ENCODE measurements around the gene AGBL4. TPM values are rescaled to one million over a fixed set of nuclear protein-coding genes. Genes with fewer than 3 reads are reported as not detected.

The AGBL4 gene
- total RNA-seq, 1 donor from 2014 or later, result 2.1 TPM

DNA sequence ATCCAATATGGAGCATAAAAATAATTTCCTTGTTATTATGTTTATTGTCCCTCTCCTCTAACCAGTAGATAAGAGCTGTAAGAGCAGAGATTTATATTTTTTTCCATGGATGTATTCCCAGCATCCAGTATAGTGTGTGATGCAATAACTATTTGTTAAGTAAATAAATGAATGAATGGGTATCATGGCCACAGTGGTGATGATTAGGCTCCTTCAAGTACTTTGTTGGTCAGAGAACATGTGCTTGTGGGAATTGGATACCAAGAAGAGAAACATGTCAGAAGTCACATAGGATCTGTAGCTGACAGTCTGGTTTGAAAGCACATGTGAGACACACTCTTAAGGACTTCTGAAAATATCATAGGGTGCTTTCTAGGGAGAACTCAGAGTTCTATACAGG lies 588.5 kb downstream of the AGBL4 start:
- TF ChIP-seq, protein P1, sequence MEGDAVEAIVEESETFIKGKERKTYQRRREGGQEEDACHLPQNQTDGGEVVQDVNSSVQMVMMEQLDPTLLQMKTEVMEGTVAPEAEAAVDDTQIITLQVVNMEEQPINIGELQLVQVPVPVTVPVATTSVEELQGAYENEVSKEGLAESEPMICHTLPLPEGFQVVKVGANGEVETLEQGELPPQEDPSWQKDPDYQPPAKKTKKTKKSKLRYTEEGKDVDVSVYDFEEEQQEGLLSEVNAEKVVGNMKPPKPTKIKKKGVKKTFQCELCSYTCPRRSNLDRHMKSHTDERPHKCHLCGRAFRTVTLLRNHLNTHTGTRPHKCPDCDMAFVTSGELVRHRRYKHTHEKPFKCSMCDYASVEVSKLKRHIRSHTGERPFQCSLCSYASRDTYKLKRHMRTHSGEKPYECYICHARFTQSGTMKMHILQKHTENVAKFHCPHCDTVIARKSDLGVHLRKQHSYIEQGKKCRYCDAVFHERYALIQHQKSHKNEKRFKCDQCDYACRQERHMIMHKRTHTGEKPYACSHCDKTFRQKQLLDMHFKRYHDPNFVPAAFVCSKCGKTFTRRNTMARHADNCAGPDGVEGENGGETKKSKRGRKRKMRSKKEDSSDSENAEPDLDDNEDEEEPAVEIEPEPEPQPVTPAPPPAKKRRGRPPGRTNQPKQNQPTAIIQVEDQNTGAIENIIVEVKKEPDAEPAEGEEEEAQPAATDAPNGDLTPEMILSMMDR (IDR thresholded peaks at IDR 0.05), result no peak
- H3K9me3 ChIP-seq, result no peaks in the 10 kb centered on the region
- intact Hi-C loops (cut with DNase I), result no loop called here
- H3K27ac ChIP-seq, result no peak overlapping the region
- no peaks in the 10 kb centered on the region for H3K4me1 ChIP-seq
- H3K36me3 ChIP-seq, result no peaks in the 10 kb centered on the region
- ATAC-seq (no peak), DNase-seq (no peak)
- H3K4me3 ChIP-seq, result no peak overlapping the region
- no peaks in the 10 kb centered on the region for H3K27me3 ChIP-seq (ENCODE audit: low read depth)

DNA sequence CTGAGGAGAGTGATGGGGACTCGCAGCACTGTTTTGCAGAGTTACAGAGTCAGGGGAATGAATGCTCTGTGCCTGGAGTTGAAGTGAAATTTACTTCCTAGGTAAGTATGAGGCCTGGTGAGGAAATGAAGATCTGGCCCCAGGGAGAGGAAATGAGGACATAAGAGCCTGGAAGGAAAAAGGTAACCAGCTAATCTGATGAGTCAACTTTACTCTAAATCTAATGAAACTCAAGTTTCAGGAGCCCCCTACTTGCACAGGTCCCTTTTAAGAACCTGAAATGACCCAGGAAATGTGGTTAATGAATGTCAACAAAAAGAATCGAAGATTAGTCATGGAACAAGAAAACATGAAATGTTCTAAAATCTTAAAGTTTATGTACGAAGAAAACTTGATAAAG lies 599.0 kb downstream of the AGBL4 start:
- Histone ChIP-seq H3K9me3 (no peaks in the 10 kb centered on the region), H3K36me3 (no peaks in the 10 kb centered on the region), H3K27me3 (ENCODE audit: low read depth) (no peaks in the 10 kb centered on the region), H3K4me3 (no peak overlapping the region), H3K27ac (no peak overlapping the region), H3K4me1 (no peaks in the 10 kb centered on the region)
- ATAC-seq (no peak), DNase-seq (no peak)
- TF ChIP-seq, protein P1 (IDR thresholded peaks at IDR 0.05), result no peak
- intact Hi-C loops (cut with DNase I), result no loop called here

DNA sequence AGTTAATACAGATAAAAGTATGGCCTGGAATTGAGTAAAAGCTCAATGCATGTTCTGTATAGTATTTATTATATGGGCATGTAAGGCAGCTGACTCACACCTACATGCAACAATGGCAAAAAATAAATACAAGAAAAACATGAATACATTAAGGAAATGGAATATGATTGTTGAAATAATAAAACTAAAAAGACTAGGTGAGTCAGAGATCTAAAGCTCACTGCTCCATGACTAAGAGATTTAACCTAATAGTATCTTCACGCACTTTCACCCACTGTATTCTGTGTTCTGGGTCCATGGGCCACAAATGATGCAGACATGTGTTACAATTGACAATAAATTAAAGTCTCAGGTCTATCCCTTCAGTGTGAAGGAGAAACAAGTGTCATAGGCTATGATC lies 607.0 kb downstream of the AGBL4 start:
- H3K27me3 ChIP-seq (ENCODE audit: low read depth), result no peaks in the 10 kb centered on the region
- ATAC-seq (no peak), DNase-seq (no peak)
- intact Hi-C loops (cut with DNase I), result no loop called here
- no peak overlapping the region for H3K27ac ChIP-seq
- H3K4me3 ChIP-seq, result no peak overlapping the region
- TF ChIP-seq, protein P1 (IDR thresholded peaks at IDR 0.05), result no peak
- H3K36me3 ChIP-seq, result no peaks in the 10 kb centered on the region
- H3K9me3 ChIP-seq, result no peaks in the 10 kb centered on the region
- no peaks in the 10 kb centered on the region for H3K4me1 ChIP-seq

DNA sequence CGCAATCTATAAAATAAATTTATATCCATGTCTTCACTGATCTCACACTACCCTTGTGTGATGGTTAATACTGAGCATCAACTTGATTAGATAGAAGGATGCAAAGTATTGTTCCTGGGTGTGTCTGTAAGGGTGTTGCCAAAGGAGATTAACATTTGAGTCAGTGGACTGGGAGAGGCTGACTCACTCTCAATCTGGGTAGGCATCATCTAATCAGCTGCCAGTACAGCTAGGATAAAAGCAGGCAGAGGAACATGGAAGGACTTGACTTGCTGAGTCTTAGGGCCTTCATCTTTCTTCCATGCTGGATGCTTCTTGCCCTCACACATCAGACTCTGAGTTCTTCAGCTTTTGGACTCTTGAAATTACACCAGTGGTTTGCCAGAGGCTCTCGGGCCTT lies 615.4 kb downstream of the AGBL4 start:
- H3K27me3 ChIP-seq (ENCODE audit: low read depth), result no peaks in the 10 kb centered on the region
- no peaks in the 10 kb centered on the region for H3K9me3 ChIP-seq
- H3K4me1 ChIP-seq, result no peaks in the 10 kb centered on the region
- H3K36me3 ChIP-seq, result no peaks in the 10 kb centered on the region
- TF ChIP-seq, protein P1 (IDR thresholded peaks at IDR 0.05), result no peak
- H3K4me3 ChIP-seq, result no peak overlapping the region
- no peak overlapping the region for H3K27ac ChIP-seq
- DNase-seq, result no peak
- intact Hi-C loops (cut with DNase I), result no loop called here
- ATAC-seq, result no peak

DNA sequence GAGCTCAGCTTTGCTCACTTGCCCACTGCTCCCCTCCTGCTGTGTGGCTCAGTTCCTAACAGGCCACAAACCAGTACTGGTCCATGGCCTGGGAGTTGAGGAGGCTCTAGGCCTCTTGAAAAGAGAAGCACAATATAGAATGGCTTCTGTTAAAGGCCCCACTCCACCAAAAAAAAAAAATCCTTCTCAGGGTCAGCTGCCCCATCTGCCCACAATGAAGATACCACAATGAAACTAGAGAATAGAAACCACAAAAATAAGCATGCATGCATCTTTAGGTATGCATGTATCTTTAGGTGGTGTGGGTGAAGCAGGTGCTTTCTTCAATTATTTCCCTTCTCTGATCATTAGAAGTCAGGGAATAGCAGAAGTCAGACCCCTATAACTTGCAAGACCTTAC lies 626.7 kb downstream of the AGBL4 start:
- Histone ChIP-seq H3K9me3 (no peaks in the 10 kb centered on the region), H3K27me3 (ENCODE audit: low read depth) (no peaks in the 10 kb centered on the region), H3K36me3 (no peaks in the 10 kb centered on the region), H3K4me1 (no peaks in the 10 kb centered on the region), H3K4me3 (no peak overlapping the region), H3K27ac (no peak overlapping the region)
- no peak for ATAC-seq
- DNase-seq, result no peak
- intact Hi-C loops (cut with DNase I), result no loop called here
- TF ChIP-seq, protein P1 (IDR thresholded peaks at IDR 0.05), result no peak

DNA sequence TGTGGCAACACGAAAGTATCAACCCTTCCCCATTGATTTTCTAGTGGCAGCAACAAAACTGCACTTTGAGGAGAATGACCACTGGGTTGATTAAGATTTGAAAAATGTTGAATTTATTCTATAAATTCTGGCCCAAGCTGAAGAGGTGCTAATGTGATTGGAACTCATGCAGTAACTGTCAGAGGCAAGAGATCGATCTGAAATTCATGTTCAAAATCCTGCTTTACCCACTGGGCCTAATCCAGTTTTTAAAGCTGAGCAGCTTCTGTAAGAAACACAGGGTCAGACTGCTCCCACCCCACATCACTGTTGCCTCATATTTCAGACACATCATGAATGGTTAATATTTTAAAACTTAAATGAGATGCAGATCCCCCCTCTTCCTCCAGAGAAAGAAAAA lies 629.6 kb downstream of the AGBL4 start:
- H3K36me3 ChIP-seq, result no peaks in the 10 kb centered on the region
- H3K9me3 ChIP-seq, result no peaks in the 10 kb centered on the region
- ATAC-seq (no peak), DNase-seq (no peak)
- no peaks in the 10 kb centered on the region for H3K4me1 ChIP-seq
- no peak overlapping the region for H3K4me3 ChIP-seq
- intact Hi-C loops (cut with DNase I), result no loop called here
- TF ChIP-seq, protein P1 (IDR thresholded peaks at IDR 0.05), result no peak
- H3K27ac ChIP-seq, result no peak overlapping the region
- no peaks in the 10 kb centered on the region for H3K27me3 ChIP-seq (ENCODE audit: low read depth)
